K562 (cell line): ENCODE data around the gene LGR6. TPM values are rescaled to one million over a fixed set of nuclear protein-coding genes. Genes with fewer than 3 reads are reported as not detected.

Experiments used
- ATAC-seq: fragments of 200-7000 bp; cut with Tn5 transposase; 3 replicates; pipeline ENCODE4 v1.9.1; 2020; ENCODE audit warnings: moderate library complexity
- BruUV-seq: library from RNA; stranded (reverse); fragments of 400-500 nt; replicated peaks from 2 replicates; lab custom pipeline; 2021; lab: Mats Ljungman, UMichigan
- CTCF ChIA-PET: fragments of 300-600 bp; formaldehyde crosslinking; extraction: SDS; loops from one replicate; lab custom pipeline; 2021; ENCODE audit warnings: low intra/inter-chr PET ratio; lab: Yijun Ruan, JAX
- POLR2A ChIA-PET: fragments of 300-600, 350-650 bp; sonication (Branson Sonifier 250); formaldehyde crosslinking; extraction: SDS; loops from one replicate; lab custom pipeline; 2021; ENCODE audit warnings: antibody characterized with exemption, inconsistent platforms; lab: Yijun Ruan, JAX
- DNase-seq, 4 experiments: peaks; one replicate each; pipeline versions ENCODE4 v3.0.0 to v3.0.0-alpha.2; 2011 to 2018; ENCODE audit warnings: low spot score in 3 of 4, mixed read lengths in 3 of 4; ENCODE audit errors: extremely low read depth in 1 of 4
- FAIRE-seq: peaks from 2 replicates; lab custom pipeline; 2011; peaks lifted over from hg19 to GRCh38; lab: Jason Lieb, UNC
- H2AFZ ChIP-seq: 2 replicates; pipeline ENCODE4 v1.6.0; 2011; ENCODE audit warnings: low read depth, low read length, control low read depth, inconsistent platforms
- H3K27ac ChIP-seq: fragments of 200-600 bp; 3 replicates; pipeline ENCODE4 v1.8.0; 2011; ENCODE audit warnings: low read depth, mild to moderate bottlenecking, control low read depth, inconsistent platforms, low read length, moderate library complexity, mixed read lengths; ENCODE audit errors: extremely low read depth
- H3K27me3 ChIP-seq, 2 experiments: fragments of 300-600 bp in 1 of 2; 2 replicates in 1 of 2; 3 replicates in 1 of 2; pipeline versions ENCODE4 v1.6.0 to v1.8.0; 2011; ENCODE audit warnings: inconsistent platforms in 2 of 2, low read length in 2 of 2, mild to moderate bottlenecking in 1 of 2, mixed read lengths in 1 of 2, moderate library complexity in 1 of 2; ENCODE audit not compliant: control insufficient read depth in 2 of 2, insufficient read depth in 2 of 2
- H3K36me3 ChIP-seq: fragments of 300-600 bp; 3 replicates; pipeline ENCODE4 v1.8.0; 2011; ENCODE audit warnings: mild to moderate bottlenecking, low read length, inconsistent platforms; ENCODE audit not compliant: control insufficient read depth, insufficient read depth
- H3K4me1 ChIP-seq, 2 experiments: fragments of 200-600 bp in 1 of 2; replicated peaks in 1 of 2; 2 replicates in 1 of 2; 3 replicates in 1 of 2; pipeline versions ENCODE4 v1.5.1 to v1.8.0; 2011; ENCODE audit warnings: inconsistent platforms in 2 of 2, low read length in 2 of 2, mild to moderate bottlenecking in 1 of 2, mixed read lengths in 1 of 2, moderate library complexity in 1 of 2; ENCODE audit not compliant: control insufficient read depth in 2 of 2, insufficient read depth in 2 of 2
- H3K4me2 ChIP-seq: 2 replicates; pipeline ENCODE4 v1.6.1; 2011; ENCODE audit warnings: low read length, control low read depth, inconsistent platforms, mixed read lengths; ENCODE audit not compliant: insufficient read depth
- H3K4me3 ChIP-seq: fragments of 200-600 bp; sonication (generic), shearing (Covaris generic); 2 replicates; pipeline ENCODE4 v1.5.1; 2016; ENCODE audit warnings: control low read depth, inconsistent platforms
- H3K79me2 ChIP-seq: fragments of 200-600 bp; 3 replicates; pipeline ENCODE4 v1.8.0; 2011; ENCODE audit warnings: low read length, inconsistent platforms; ENCODE audit not compliant: control insufficient read depth, insufficient read depth
- H3K9ac ChIP-seq, 2 experiments: 2 replicates each; pipeline versions ENCODE4 v1.6.0 to v1.6.1; 2011; ENCODE audit warnings: low read depth in 2 of 2, low read length in 2 of 2, control low read depth in 1 of 2, inconsistent platforms in 1 of 2, mild to moderate bottlenecking in 1 of 2, mixed read lengths in 1 of 2; ENCODE audit not compliant: insufficient read depth in 1 of 2
- H3K9me1 ChIP-seq: one replicate; pipeline ENCODE4 v1.6.0; 2011; ENCODE audit warnings: inconsistent platforms, mild to moderate bottlenecking, low read length, moderate library complexity; ENCODE audit not compliant: control insufficient read depth, insufficient read depth
- H3K9me3 ChIP-seq: replicated peaks from 2 replicates; pipeline ENCODE4 v1.5.1; 2011; ENCODE audit warnings: low read depth, low read length, inconsistent platforms; ENCODE audit not compliant: control insufficient read depth, insufficient read depth
- H4K20me1 ChIP-seq: replicated peaks from 2 replicates; pipeline ENCODE4 v1.6.1; 2011; ENCODE audit warnings: low read length, inconsistent platforms, mixed read lengths; ENCODE audit not compliant: control insufficient read depth, insufficient read depth
- CBX3 ChIP-seq, 2 experiments: IDR thresholded peaks; 1 replicate in 1 of 2; 2 replicates in 1 of 2; pipeline ENCODE4 v1.6.1; 2012; ENCODE audit warnings: inconsistent platforms in 2 of 2, low read length in 2 of 2, borderline replicate concordance in 1 of 2, control low read depth in 1 of 2
- CUX1 ChIP-seq: fragments of 200-800 bp; sonication (Bioruptor generic); IDR thresholded peaks from 2 replicates; pipeline ENCODE4 v1.6.1; 2016; ENCODE audit warnings: missing genetic modification characterization, missing compliant biosample characterization
- FOXM1 ChIP-seq, 2 experiments: fragments of 450-650 bp in 1 of 2; sonication (generic) in 1 of 2; formaldehyde crosslinking in 1 of 2; IDR thresholded peaks; 2 replicates each; pipeline versions ENCODE4 v1.6.1 to v1.9.0; 2017 to 2022; ENCODE audit warnings: low read depth in 2 of 2, mild to moderate bottlenecking in 2 of 2, missing genetic modification reagents in 1 of 2, moderate library complexity in 1 of 2
- HDAC2 ChIP-seq: fragments of 450-650 bp; IDR thresholded peaks from 2 replicates; pipeline ENCODE4 v1.6.1; 2016; ENCODE audit warnings: mild to moderate bottlenecking
- MBD1 ChIP-seq: fragments of 250-450 bp; sonication (Bioruptor Pico); IDR thresholded peaks from 2 replicates; pipeline ENCODE4 v1.8.0; 2022; ENCODE audit warnings: inconsistent platforms
- NFIC ChIP-seq: fragments of 450-650 bp; IDR thresholded peaks from 2 replicates; pipeline ENCODE4 v1.6.1; 2017; ENCODE audit warnings: mild to moderate bottlenecking, inconsistent platforms
- NR4A1 ChIP-seq, 2 experiments: fragments of 250-450 bp in 1 of 2; fragments of 450-650 bp in 1 of 2; sonication (Bioruptor Pico) in 1 of 2; IDR thresholded peaks; 2 replicates each; pipeline versions ENCODE4 v1.4.0 to v1.6.1; 2016 to 2020; ENCODE audit warnings: mild to moderate bottlenecking in 2 of 2, missing compliant biosample characterization in 1 of 2, missing genetic modification characterization in 1 of 2, moderate library complexity in 1 of 2
- SAFB2 ChIP-seq: fragments of 200-400 bp; formaldehyde crosslinking; IDR thresholded peaks from 2 replicates; pipeline ENCODE4 v1.6.1; 2018; ENCODE audit warnings: borderline replicate concordance, low read length, low read depth, moderate library complexity; ENCODE audit not compliant: severe bottlenecking
- SMARCC2 ChIP-seq: fragments of 450-650 bp; IDR thresholded peaks from 2 replicates; pipeline ENCODE4 v1.6.1; 2017; ENCODE audit warnings: antibody characterized with exemption, moderate library complexity, mild to moderate bottlenecking, low read depth
- SNIP1 ChIP-seq: fragments of 450-650 bp; IDR thresholded peaks from 2 replicates; pipeline ENCODE4 v1.7.1; 2017; ENCODE audit warnings: low read depth, mild to moderate bottlenecking
- THRA ChIP-seq: fragments of 450-650 bp; IDR thresholded peaks from 2 replicates; pipeline ENCODE4 v1.6.1; 2017; ENCODE audit warnings: mild to moderate bottlenecking, moderate library complexity
- ZFP91 ChIP-seq: sonication (generic); formaldehyde crosslinking; IDR thresholded peaks from 2 replicates; pipeline ENCODE4 v1.8.0; 2022; ENCODE audit warnings: mild to moderate bottlenecking, missing genetic modification reagents
- WGBS: fragments of 100-300 bp; shearing (Covaris generic); methylation state at CpG from one replicate; pipeline ENCODE4 v1.1.6; 2016; ENCODE audit warnings: low coverage, mixed read lengths; ENCODE audit not compliant: insufficient coverage; ENCODE audit errors: missing lambda C conversion rate; 5-methylcytosine and 5-hydroxymethylcytosine counted together
- in situ Hi-C: fragments of 300-500 bp; cut with MboI; formaldehyde crosslinking; loops from 4 replicates; pipeline ENCODE4 v1.15.0; 2018; ENCODE audit warnings: inconsistent platforms, mixed read lengths
- intact Hi-C: fragments of 100-400 bp; cut with micrococcal nuclease; formaldehyde crosslinking; loops from 2 replicates; pipeline ENCODE4 v1.14.2; 2022
- polyA plus RNA-seq, 8 experiments: library from polyadenylated mRNA; depleted of rRNA in 4 of 8; stranded (reverse) in 5 of 8; unstranded in 3 of 8; fragments of >200 nt; fragmentation: Nextera tagmentation in 2 of 8; fragmentation: Illumina TruSeq in 1 of 8; extraction: Ambion mirVana in 2 of 8; extraction: Trizol in 1 of 8; gene quantifications; 2 replicates each; pipeline versions ENCODE4 v1.2.1 to v1.2.3, GENCODE V29; 2011 to 2014; ENCODE audit warnings: inconsistent platforms in 1 of 8, missing spikeins in 1 of 8
- total RNA-seq, 7 experiments: library from RNA; depleted of rRNA in 6 of 7; stranded (reverse); fragments of >200 nt in 6 of 7; fragmentation: Illumina TruSeq in 2 of 7; extraction: Trizol in 2 of 7; gene quantifications; 2 replicates each; pipeline versions ENCODE4 v1.2.1 to v1.2.3, GENCODE V29; 2011 to 2021; ENCODE audit warnings: low replicate concordance in 1 of 7

LGR6 gene
- total and polyA plus RNA-seq, 9 of the 15 experiments (the other 6 are each of a cell fraction or from before 2014, with no cell fraction given), result 0.01 to 0.54 (median 0.17) TPM; not detected in 1

GRCh38 chr1:202249846-202250245 lies 56.2 kb downstream of the LGR6 start:
- Histone ChIP-seq H3K27me3 (peaks cover 32 to 67% of the 10 kb centered on the region in 2 experiments), H3K36me3 (no peaks in the 10 kb centered on the region), H2AFZ (no peak overlapping the region), H3K27ac (no peak overlapping the region), H3K9ac (no peak overlapping the region), H3K9me3 (no peaks in the 10 kb centered on the region), H3K4me3 (no peak overlapping the region), H3K4me1 (no peaks in the 10 kb centered on the region; a peak in 1 of 5 replicates), H4K20me1 (0 out of 2 replicates have a peak, but pooled peaks cover 9% of the 10 kb centered on the region), H3K79me2 (no peaks in the 10 kb centered on the region), H3K9me1 (no peaks in the 10 kb centered on the region), H3K4me2 (no peak overlapping the region)
- intact Hi-C loops, result no loop called here
- BruUV-seq, result no TSS peak
- ChIA-PET POLR2A (interaction anchor here (0.6 to 1.1 kb wide), 4 partner anchors 15 to 371 kb away, joined by 3 to 5 read pairs (median 4); no protein-coding TSS in a partner anchor), CTCF (no interaction called here)
- 3% methylated on average over 2 of the region's 2 CpGs for WGBS
- in situ Hi-C loops, result no loop called here
- no peak for FAIRE-seq
- DNase-seq, result no peak
- ATAC-seq, result no peak
- TF ChIP-seq CBX3 (IDR thresholded peaks at IDR 0.05; ENCODE audit: borderline replicate concordance in 1 of 2, low read length in 2 of 2) (no peak), THRA (no peak), SNIP1 (no peak), FOXM1 (IDR thresholded peaks at IDR 0.05; ENCODE audit: low read depth) (no peak), FOXM1 (CRISPR knock-in tag; IDR thresholded peaks at IDR 0.05; ENCODE audit: low read depth) (no peak), NFIC (no peak), SMARCC2 (no peak), NR4A1 (CRISPR knock-in tag; IDR thresholded peaks at IDR 0.05) (no peak), NR4A1 (tag; IDR thresholded peaks at IDR 0.05) (no peak), CUX1 (CRISPR knock-in tag) (no peak), ZFP91 (no peak), MBD1 (no peak), SAFB2 (no peak), HDAC2 (no peak)
